GM12874 (cell line): ENCODE measurements around the gene PRPF40B.

Source experiments
- TF ChIP-seq, protein P1 (sequence below): IDR thresholded peaks from 2 replicates; pipeline ENCODE4 v1.5.1; 2011; ENCODE audit warnings: low read depth, mild to moderate bottlenecking, control low read depth, low read length, moderate library complexity; ENCODE audit not compliant: insufficient read depth

Gene PRPF40B

DNA sequence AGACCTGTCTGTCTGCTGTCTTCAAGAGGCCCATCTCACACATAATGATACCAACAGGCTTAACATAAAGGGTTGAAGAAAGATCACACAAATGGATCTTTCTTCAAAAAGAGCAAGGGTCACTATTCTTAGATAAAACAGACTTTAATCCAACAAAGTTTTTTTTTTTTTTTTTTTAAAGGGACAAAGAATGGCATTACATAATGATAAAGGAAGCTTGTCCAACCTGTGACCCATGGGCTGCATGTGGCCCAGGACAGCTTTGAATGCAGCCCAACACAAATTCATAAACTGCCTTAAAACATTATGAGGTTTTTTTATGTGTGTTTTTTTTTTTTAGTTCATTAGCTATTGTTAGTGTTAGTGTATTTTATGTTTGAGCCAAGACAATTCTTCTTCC lies 11.2 kb upstream of the PRPF40B start:
- TF ChIP-seq, protein P1, sequence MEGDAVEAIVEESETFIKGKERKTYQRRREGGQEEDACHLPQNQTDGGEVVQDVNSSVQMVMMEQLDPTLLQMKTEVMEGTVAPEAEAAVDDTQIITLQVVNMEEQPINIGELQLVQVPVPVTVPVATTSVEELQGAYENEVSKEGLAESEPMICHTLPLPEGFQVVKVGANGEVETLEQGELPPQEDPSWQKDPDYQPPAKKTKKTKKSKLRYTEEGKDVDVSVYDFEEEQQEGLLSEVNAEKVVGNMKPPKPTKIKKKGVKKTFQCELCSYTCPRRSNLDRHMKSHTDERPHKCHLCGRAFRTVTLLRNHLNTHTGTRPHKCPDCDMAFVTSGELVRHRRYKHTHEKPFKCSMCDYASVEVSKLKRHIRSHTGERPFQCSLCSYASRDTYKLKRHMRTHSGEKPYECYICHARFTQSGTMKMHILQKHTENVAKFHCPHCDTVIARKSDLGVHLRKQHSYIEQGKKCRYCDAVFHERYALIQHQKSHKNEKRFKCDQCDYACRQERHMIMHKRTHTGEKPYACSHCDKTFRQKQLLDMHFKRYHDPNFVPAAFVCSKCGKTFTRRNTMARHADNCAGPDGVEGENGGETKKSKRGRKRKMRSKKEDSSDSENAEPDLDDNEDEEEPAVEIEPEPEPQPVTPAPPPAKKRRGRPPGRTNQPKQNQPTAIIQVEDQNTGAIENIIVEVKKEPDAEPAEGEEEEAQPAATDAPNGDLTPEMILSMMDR: no peak

DNA sequence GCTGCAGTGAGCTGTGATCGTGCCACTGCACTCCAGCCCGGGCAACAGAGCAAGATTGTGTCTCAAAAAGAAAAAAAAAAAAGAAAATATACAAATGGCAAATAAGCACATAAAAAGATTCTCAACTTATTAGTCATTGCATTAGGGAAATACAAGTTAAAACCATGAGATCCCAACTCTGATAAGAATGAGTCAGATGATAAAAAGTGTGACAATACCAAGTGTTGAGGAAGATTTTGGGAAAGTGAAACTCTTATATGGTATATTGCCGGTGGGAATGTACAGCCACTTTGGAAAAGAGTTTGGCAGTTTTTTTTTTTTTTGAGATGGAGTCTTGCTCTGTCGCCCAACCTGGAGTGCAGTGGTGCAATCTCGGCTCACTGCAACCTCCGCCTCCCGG lies 7.6 kb upstream of the PRPF40B start:
- TF ChIP-seq, protein P1: no peak

GRCh38 chr12:49616533-49617219 lies 6.7 kb upstream of the PRPF40B start:
- TF ChIP-seq, protein P1: no peak

DNA sequence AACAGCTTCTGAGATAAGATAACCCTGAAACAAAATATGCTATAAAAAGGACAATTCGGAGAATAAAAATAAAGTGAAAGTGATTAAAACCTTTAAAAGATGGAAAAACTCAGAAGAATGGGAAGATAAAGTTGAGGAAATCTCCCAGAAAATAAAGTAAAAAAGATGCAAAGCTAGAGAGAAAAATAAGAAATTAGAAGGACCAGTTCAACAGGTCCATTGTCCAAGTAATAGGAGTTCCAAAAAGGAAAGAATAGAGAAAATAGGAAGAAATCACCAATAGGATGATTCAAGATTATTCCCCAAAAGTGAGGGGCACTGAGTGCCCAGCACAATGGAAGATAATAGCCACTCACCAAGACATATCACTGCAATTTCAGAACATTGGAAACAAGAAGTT lies 4.8 kb upstream of the PRPF40B start:
- TF ChIP-seq, protein P1: no peak

DNA sequence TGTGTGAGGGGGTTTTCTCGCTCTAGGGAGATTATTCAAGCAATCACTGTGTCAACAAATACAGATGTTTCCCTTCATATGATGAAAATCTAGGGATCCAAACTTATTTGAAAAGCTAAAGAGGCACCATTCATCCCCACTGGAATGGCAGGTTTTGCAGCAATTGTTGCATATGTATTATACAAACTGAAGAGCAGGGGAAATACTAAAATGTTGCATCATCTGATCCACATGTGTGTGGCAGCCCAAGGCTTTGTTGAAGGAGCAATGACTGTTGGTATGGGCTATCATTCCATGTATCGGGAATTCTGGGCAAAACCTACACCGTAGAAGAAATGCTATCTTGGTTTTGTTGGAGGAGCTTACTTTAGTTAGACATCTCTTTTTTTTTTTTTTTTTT lies 4.1 kb upstream of the PRPF40B start:
- TF ChIP-seq, protein P1: no peak

GRCh38 chr12:49621651-49622500 lies 1.5 kb upstream of the PRPF40B start:
- TF ChIP-seq, protein P1: no peak

DNA sequence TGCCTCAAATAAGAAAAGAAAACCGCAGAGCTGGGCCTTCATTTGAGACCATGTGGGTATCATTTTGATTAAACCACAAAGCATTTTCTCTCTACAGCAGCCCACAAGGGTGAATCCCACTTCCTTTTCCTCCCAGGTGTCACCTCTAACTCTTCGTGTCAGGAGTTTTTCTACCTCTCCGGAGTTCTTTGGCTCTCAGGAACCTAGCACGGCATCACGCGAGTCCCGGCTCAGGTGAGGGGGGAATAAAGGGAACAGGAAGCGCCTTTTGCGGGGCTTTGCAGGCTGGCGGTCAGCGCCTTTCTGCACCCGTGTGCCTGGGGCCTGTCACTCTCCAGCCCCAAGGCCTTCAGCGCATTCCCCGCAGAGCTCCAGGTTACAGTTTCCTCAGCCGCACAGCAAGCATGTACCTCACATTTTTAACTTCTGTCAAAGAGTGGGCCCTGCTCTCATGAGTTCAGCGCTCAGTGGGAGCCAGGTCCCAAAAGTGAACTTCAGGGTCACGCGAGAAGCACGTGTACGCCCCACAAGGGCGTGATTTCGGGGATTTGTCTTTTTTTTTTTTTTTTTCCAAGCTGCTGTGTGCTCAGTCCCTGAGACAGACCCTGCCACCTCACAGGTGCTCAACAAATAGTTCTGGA lies 740 bp upstream of the PRPF40B start:
- TF ChIP-seq, protein P1: no peak
